Stimulated activated CD8-positive, alpha-beta memory T cell treated with anti-CD3 and anti-CD28 coated beads, Interleukin-4, amount 100 ng/mL, for 48 hours (primary cell): Measurements from ENCODE around the gene TBC1D14.
"Not testable (repeated sequence)": the region's sequence is repeated elsewhere in the genome, so short reads cannot be mapped to it uniquely, and the experiment has no call there.

ENCODE experiments used
- DNase-seq: peaks from one replicate; pipeline ENCODE4 v3.0.0-alpha.2; 2020

TBC1D14 gene

GRCh38 chr4:7068883-7069282, 159.3 kb downstream of the TBC1D14 start:
- DNase-seq, result no peak

GRCh38 chr4:7070729-7071511, 161.3 kb downstream of the TBC1D14 start:
- DNase-seq, result peak; percentile 93

GRCh38 chr4:7073059-7073458, 163.4 kb downstream of the TBC1D14 start:
- DNase-seq, result no peak

GRCh38 chr4:7073526-7074390, 164.1 kb downstream of the TBC1D14 start:
- no peak for DNase-seq

- no peak for DNase-seq
Observed at GRCh38 chr4:7074426-7074825, 164.8 kb downstream of the TBC1D14 start.

GRCh38 chr4:7075962-7076695, 166.5 kb downstream of the TBC1D14 start:
- no peak for DNase-seq

- no peak for DNase-seq
Observed at GRCh38 chr4:7076696-7077082, 167.1 kb downstream of the TBC1D14 start.

- no peak for DNase-seq
Observed at GRCh38 chr4:7077371-7077770, 167.7 kb downstream of the TBC1D14 start.

GRCh38 chr4:7078025-7078424, 168.4 kb downstream of the TBC1D14 start:
- DNase-seq, result no peak

GRCh38 chr4:7079483-7079882, 169.9 kb downstream of the TBC1D14 start:
- DNase-seq, result not testable (repeated sequence)

GRCh38 chr4:7079909-7080308, 170.3 kb downstream of the TBC1D14 start:
- not testable (repeated sequence) for DNase-seq
